Central memory CD4-positive, alpha-beta T cell (primary cell): ENCODE data around the gene TM4SF5.
"Not testable (repeated sequence)": the region's sequence is repeated elsewhere in the genome, so short reads cannot be mapped to it uniquely, and the experiment has no call there.

Experiments used
- DNase-seq: peaks from one replicate; pipeline ENCODE4 v3.0.0; 2022

Gene TM4SF5

GRCh38 chr17:4790705-4791088 is 19.0 kb downstream of the TM4SF5 start:
- DNase-seq = no peak

- DNase-seq = no peak
Observed at GRCh38 chr17:4795168-4795567, 23.5 kb downstream of the TM4SF5 start.

GRCh38 chr17:4796552-4796920 is 24.9 kb downstream of the TM4SF5 start:
- no peak for DNase-seq

GRCh38 chr17:4800462-4801196 is 28.9 kb downstream of the TM4SF5 start:
- DNase-seq = no peak

- no peak for DNase-seq
Observed at GRCh38 chr17:4802228-4802627, 30.5 kb downstream of the TM4SF5 start, which contains the start of gene C17orf114. C17orf114 (minus strand) TSS chr17:4802328.

- DNase-seq = no peak
Observed at GRCh38 chr17:4806456-4806776, 34.7 kb downstream of the TM4SF5 start.

GRCh38 chr17:4806777-4807604 is 35.3 kb downstream of the TM4SF5 start, which contains the start of gene PLD2:
PLD2 (plus strand) TSS chr17:4807152; CDS start chr17:4807773, 621 bp downstream.
- DNase-seq = peak; percentile 80

- no peak for DNase-seq
Observed at GRCh38 chr17:4807605-4808377, 36.1 kb downstream of the TM4SF5 start.

- no peak for DNase-seq
Observed at GRCh38 chr17:4808378-4808767, 36.7 kb downstream of the TM4SF5 start.

- DNase-seq = no peak
Observed at GRCh38 chr17:4810696-4811290, 39.1 kb downstream of the TM4SF5 start.

GRCh38 chr17:4811471-4811870 is 39.8 kb downstream of the TM4SF5 start:
- DNase-seq = no peak

- DNase-seq = no peak
Observed at GRCh38 chr17:4812690-4813089, 41.0 kb downstream of the TM4SF5 start.

GRCh38 chr17:4815043-4815675 is 43.5 kb downstream of the TM4SF5 start:
- no peak for DNase-seq

GRCh38 chr17:4816826-4817225 is 45.1 kb downstream of the TM4SF5 start:
- DNase-seq = no peak

- DNase-seq = no peak
Observed at GRCh38 chr17:4818276-4818675, 46.6 kb downstream of the TM4SF5 start.

GRCh38 chr17:4822835-4823234 is 51.1 kb downstream of the TM4SF5 start:
- no peak for DNase-seq

GRCh38 chr17:4823373-4824089 is 51.8 kb downstream of the TM4SF5 start:
- DNase-seq = no peak

GRCh38 chr17:4827399-4827798 is 55.7 kb downstream of the TM4SF5 start:
- DNase-seq = no peak

- DNase-seq = not testable (repeated sequence)
Observed at GRCh38 chr17:4832829-4833177, 61.1 kb downstream of the TM4SF5 start.
